Lower lobe of right lung (tissue), 2 donors: Measurements from ENCODE around the gene KLHDC4. TPM values are rescaled to one million over a fixed set of nuclear protein-coding genes. Genes with fewer than 3 reads are reported as not detected.

ENCODE experiments used
- ATAC-seq, 2 donors: fragments of 200-7000 bp; cut with Tn5 transposase; one replicate each; pipeline ENCODE4 v1.9.1; 2020 to 2022; ENCODE audit warnings: mild to moderate bottlenecking in 2 of 2, moderate library complexity in 2 of 2
- DNase-seq: peaks from one replicate; pipeline ENCODE4 v3.0.0-alpha.2; 2020
- H3K27ac ChIP-seq: fragments of 200-600 bp; one replicate; pipeline ENCODE4 v1.8.0; 2022
- H3K27me3 ChIP-seq: fragments of 200-600 bp; one replicate; pipeline ENCODE4 v1.8.0; 2022; ENCODE audit warnings: low read depth
- H3K36me3 ChIP-seq: fragments of 200-600 bp; one replicate; pipeline ENCODE4 v1.8.0; 2022; ENCODE audit warnings: mild to moderate bottlenecking
- H3K4me1 ChIP-seq: fragments of 200-600 bp; one replicate; pipeline ENCODE4 v1.8.0; 2022
- H3K4me3 ChIP-seq: fragments of 200-600 bp; one replicate; pipeline ENCODE4 v1.8.0; 2022; ENCODE audit warnings: mild to moderate bottlenecking
- H3K9me3 ChIP-seq: fragments of 200-600 bp; one replicate; pipeline ENCODE4 v1.8.0; 2022
- CTCF ChIP-seq: fragments of 200-600 bp; IDR thresholded peaks from one replicate; pipeline ENCODE4 v1.8.0; 2022; ENCODE audit warnings: antibody characterized with exemption, mild to moderate bottlenecking
- intact Hi-C: fragments of 100-400 bp; cut with DNase I; formaldehyde crosslinking; loops from one replicate; pipeline ENCODE4 v1.11.0; 2022
- total RNA-seq: library from RNA; stranded (reverse); fragmentation: NEBNext Ultra II Directional; extraction: Animal tissue kit (Norgen Biotek cat#: 25700); gene quantifications from one replicate; pipeline ENCODE4 v1.2.1, GENCODE V29; 2021
- donor health status: DM: no; HTN: yes; CAD: no; lungs with severe emphysema.

KLHDC4 gene
- total RNA-seq, 1 donor from 2014 or later = 33.9 TPM

GRCh38 chr16:87806641-87807546 is 41.1 kb upstream of the KLHDC4 start:
- TF ChIP-seq CTCF = no peak
- peak; percentile 78 to 85 for ATAC-seq

GRCh38 chr16:87806261-87806640 is 40.5 kb upstream of the KLHDC4 start:
- peak overlapping the region; percentile 43 for H3K27ac ChIP-seq
- ATAC-seq (peak in 1 of 2 donors; percentile 33), DNase-seq (no peak)
- H3K27me3 ChIP-seq = peaks cover 3% of the 10 kb centered on the region
- intact Hi-C loops = no loop called here
- no peak for TF ChIP-seq CTCF
- no peaks in the 10 kb centered on the region for H3K36me3 ChIP-seq
- peaks cover 18% of the 10 kb centered on the region for H3K4me1 ChIP-seq
- peak overlapping the region; percentile 40 for H3K4me3 ChIP-seq
- no peaks in the 10 kb centered on the region for H3K9me3 ChIP-seq

More at GRCh38 chr16:87806641-87807546, 41.1 kb upstream of the KLHDC4 start:
- Histone ChIP-seq H3K27me3 (peaks cover 3% of the 10 kb centered on the region), H3K4me3 (peak overlapping the region; percentile 40), H3K4me1 (peaks cover 18% of the 10 kb centered on the region), H3K27ac (peak overlapping the region; percentile 43), H3K36me3 (no peaks in the 10 kb centered on the region), H3K9me3 (no peaks in the 10 kb centered on the region)
- intact Hi-C loops = no loop called here
- peak; percentile 55 for DNase-seq

- intact Hi-C loops = no loop called here
- H3K4me3 ChIP-seq = no peak overlapping the region
- H3K36me3 ChIP-seq = no peaks in the 10 kb centered on the region
- no peaks in the 10 kb centered on the region for H3K9me3 ChIP-seq
- no peak overlapping the region for H3K27ac ChIP-seq
- peaks cover 18% of the 10 kb centered on the region for H3K4me1 ChIP-seq
- TF ChIP-seq CTCF = no peak
- DNase-seq (no peak), ATAC-seq (no peak)
- no peaks in the 10 kb centered on the region for H3K27me3 ChIP-seq
These were observed 37.6 kb upstream of the KLHDC4 start for GRCh38 chr16:87803385-87803784.

DNA sequence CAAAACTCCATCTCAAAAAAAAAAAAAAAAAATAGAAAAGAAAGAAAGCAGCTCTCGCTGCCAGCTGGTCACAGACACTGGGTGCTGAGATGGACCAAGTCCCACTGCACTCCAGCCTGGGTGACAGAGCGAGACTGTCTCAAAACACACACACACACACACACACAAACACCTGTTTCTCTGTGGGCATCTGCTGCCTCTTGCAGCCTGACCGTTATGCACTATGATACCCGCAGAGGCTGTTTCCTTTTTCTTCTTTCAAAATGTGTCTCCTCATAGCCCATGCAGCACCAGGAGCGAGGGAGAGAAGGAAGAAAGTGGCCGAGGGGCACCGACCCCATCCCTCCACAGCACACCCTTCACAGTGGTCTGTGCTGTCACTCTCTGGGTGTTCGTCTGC is 36.9 kb upstream of the KLHDC4 start:
- DNase-seq (no peak), ATAC-seq (no peak)
- Histone ChIP-seq H3K27ac (no peak overlapping the region), H3K36me3 (no peaks in the 10 kb centered on the region), H3K9me3 (no peaks in the 10 kb centered on the region), H3K4me1 (peaks cover 18% of the 10 kb centered on the region), H3K27me3 (no peaks in the 10 kb centered on the region), H3K4me3 (no peak overlapping the region)
- no peak for TF ChIP-seq CTCF
- intact Hi-C loops = no loop called here

DNA sequence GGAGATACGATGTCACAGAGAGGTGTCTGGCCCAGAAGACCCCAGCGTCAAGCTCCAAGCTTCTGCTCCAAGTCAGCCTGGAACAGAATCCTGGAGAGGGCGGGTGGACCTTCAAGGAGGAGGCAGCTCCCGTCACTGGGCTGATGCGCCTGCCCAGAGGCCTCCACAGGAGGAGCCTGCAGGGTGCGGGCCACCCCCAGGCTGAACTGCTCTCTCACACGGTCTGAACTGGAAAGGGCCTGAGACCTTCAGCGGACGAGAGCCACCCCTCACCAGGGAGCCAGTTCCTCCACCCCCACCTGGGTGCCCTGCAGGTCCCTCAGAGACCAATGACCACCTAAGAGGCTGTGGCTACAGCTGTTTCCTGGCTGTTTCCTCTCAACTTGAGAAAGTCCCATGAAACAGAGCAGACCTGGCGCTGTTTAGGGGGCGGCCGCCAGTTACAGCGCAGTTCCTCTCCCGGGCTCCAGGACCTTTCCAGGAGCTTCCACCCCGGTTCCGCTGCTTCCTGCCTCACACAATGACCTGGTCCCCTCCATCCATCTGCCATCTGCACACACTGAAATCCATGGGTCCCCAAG is 36.0 kb upstream of the KLHDC4 start:
- Histone ChIP-seq H3K4me1 (peaks cover 11% of the 10 kb centered on the region), H3K4me3 (no peak overlapping the region), H3K27ac (no peak overlapping the region), H3K27me3 (no peaks in the 10 kb centered on the region), H3K9me3 (no peaks in the 10 kb centered on the region), H3K36me3 (no peaks in the 10 kb centered on the region)
- no peak for TF ChIP-seq CTCF
- intact Hi-C loops = no loop called here
- DNase-seq (no peak), ATAC-seq (no peak)
